GM12878 (cell line): ENCODE data around the gene MYO3B. TPM values are rescaled to one million over a fixed set of nuclear protein-coding genes. Genes with fewer than 3 reads are reported as not detected.

ENCODE experiments used
- ATAC-seq: fragments of 200-7000 bp; cut with Tn5 transposase; 3 replicates; pipeline ENCODE4 v1.9.1; 2020; ENCODE audit warnings: mild to moderate bottlenecking, moderate library complexity
- BruUV-seq: library from RNA; stranded (reverse); fragments of 400-500 nt; replicated peaks from 2 replicates; lab custom pipeline; 2021; lab: Mats Ljungman, UMichigan
- CTCF ChIA-PET: fragments of 300-600 bp; sonication (Branson Sonifier 250); formaldehyde crosslinking; extraction: SDS; loops from one replicate; lab custom pipeline; 2021; ENCODE audit warnings: inconsistent platforms; lab: Yijun Ruan, JAX
- POLR2A ChIA-PET: fragments of 350-600 bp; formaldehyde crosslinking; extraction: SDS; loops from one replicate; lab custom pipeline; 2021; ENCODE audit warnings: inconsistent platforms; lab: Charles Lee
- RAD21 ChIA-PET: fragments of 300-600 bp; sonication (Branson Sonifier 250); formaldehyde crosslinking; loops from one replicate; lab custom pipeline; 2023; ENCODE audit warnings: antibody characterized with exemption; ENCODE audit not compliant: unreplicated experiment; lab: Charles Lee
- SMC1A ChIA-PET: fragments of 300-600 bp; sonication (Branson Sonifier 250); formaldehyde crosslinking; loops from one replicate; lab custom pipeline; 2023; ENCODE audit not compliant: unreplicated experiment, uncharacterized antibody; lab: Charles Lee
- DNase-seq: peaks from one replicate; pipeline ENCODE4 v3.0.0-alpha.2; 2011; ENCODE audit warnings: low read depth, low spot score
- FAIRE-seq: peaks from 3 replicates; lab custom pipeline; 2011; peaks lifted over from hg19 to GRCh38; lab: Jason Lieb, UNC
- H2AFZ ChIP-seq: 2 replicates; pipeline ENCODE4 v1.6.0; 2011; ENCODE audit warnings: low read depth, low read length, control low read depth; ENCODE audit not compliant: control insufficient read depth
- H3K27ac ChIP-seq: 2 replicates; pipeline ENCODE4 v1.5.1; 2011; ENCODE audit warnings: control low read depth; ENCODE audit not compliant: control insufficient read depth, insufficient read depth
- H3K27me3 ChIP-seq, 2 experiments: replicated peaks in 1 of 2; 2 replicates each; pipeline versions ENCODE4 v1.6.0 to v1.6.1; 2011; ENCODE audit warnings: low read length in 1 of 2; ENCODE audit not compliant: control insufficient read depth in 2 of 2, insufficient read depth in 2 of 2
- H3K36me3 ChIP-seq, 2 experiments: 2 replicates each; pipeline ENCODE4 v1.5.1; 2011; ENCODE audit warnings: low read length in 1 of 2; ENCODE audit not compliant: control insufficient read depth in 2 of 2, insufficient read depth in 2 of 2
- H3K4me1 ChIP-seq: 2 replicates; pipeline ENCODE4 v1.6.1; 2011; ENCODE audit warnings: mild to moderate bottlenecking, low read length, moderate library complexity, mixed read lengths; ENCODE audit not compliant: control insufficient read depth, insufficient read depth
- H3K4me2 ChIP-seq: 2 replicates; pipeline ENCODE4 v1.6.0; 2011; ENCODE audit warnings: control low read depth; ENCODE audit not compliant: control insufficient read depth, insufficient read depth
- H3K4me3 ChIP-seq: fragments of 200-600 bp; sonication (generic); 2 replicates; pipeline ENCODE4 v1.5.1; 2016
- H3K79me2 ChIP-seq: 2 replicates; pipeline ENCODE4 v1.6.0; 2011; ENCODE audit warnings: low read length; ENCODE audit not compliant: control insufficient read depth, insufficient read depth
- H3K9ac ChIP-seq: 2 replicates; pipeline ENCODE4 v1.8.0; 2011; ENCODE audit warnings: low read length, control low read depth, mixed read lengths; ENCODE audit not compliant: control insufficient read depth, insufficient read depth
- H3K9me3 ChIP-seq: replicated peaks from 3 replicates; pipeline ENCODE4 v1.5.1; 2011; ENCODE audit warnings: mild to moderate bottlenecking, low read length; ENCODE audit not compliant: control insufficient read depth, insufficient read depth
- H4K20me1 ChIP-seq: 2 replicates; pipeline ENCODE4 v1.6.0; 2011; ENCODE audit not compliant: control insufficient read depth, insufficient read depth
- BCLAF1 ChIP-seq: fragments of 450-650 bp; IDR thresholded peaks from 2 replicates; pipeline ENCODE4 v1.6.1; 2017; ENCODE audit warnings: antibody characterized with exemption, mild to moderate bottlenecking, moderate library complexity
- JUNB ChIP-seq: IDR thresholded peaks from 2 replicates; pipeline ENCODE4 v1.6.1; 2016; ENCODE audit warnings: antibody characterized with exemption, mild to moderate bottlenecking
- MLLT1 ChIP-seq: fragments of 450-650 bp; IDR thresholded peaks from 2 replicates; pipeline ENCODE4 v1.6.1; 2016; ENCODE audit warnings: mild to moderate bottlenecking
- PAX8 ChIP-seq: fragments of 450-650 bp; IDR thresholded peaks from 2 replicates; pipeline ENCODE4 v1.6.1; 2017; ENCODE audit warnings: mild to moderate bottlenecking, moderate library complexity
- SMARCA5 ChIP-seq: fragments of 450-650 bp; IDR thresholded peaks from 2 replicates; pipeline ENCODE4 v1.6.1; 2017; ENCODE audit warnings: mild to moderate bottlenecking
- SPI1 ChIP-seq: IDR thresholded peaks from 2 replicates; pipeline ENCODE4 v1.6.1; 2011; ENCODE audit warnings: low read depth, mild to moderate bottlenecking, low read length, moderate library complexity, borderline replicate concordance; ENCODE audit not compliant: insufficient read depth
- WRNIP1 ChIP-seq: IDR thresholded peaks from 2 replicates; pipeline ENCODE4 v1.6.1; 2011; ENCODE audit warnings: low read depth, low read length, improper control_type of control experiment, borderline replicate concordance
- WGBS: methylation state at CpG from one replicate; pipeline ENCODE4 v1.1.6; 2016; ENCODE audit warnings: low lambda C conversion rate; ENCODE audit not compliant: insufficient replicate concordance, insufficient coverage; ENCODE audit errors: missing lambda C conversion rate; 5-methylcytosine and 5-hydroxymethylcytosine counted together
- in situ Hi-C: fragments of 300-500 bp; cut with MboI; formaldehyde crosslinking; loops from 9 replicates; pipeline ENCODE4 v1.14.3; 2018; ENCODE audit warnings: mixed read lengths
- intact Hi-C: fragments of 100-400 bp; cut with micrococcal nuclease; formaldehyde crosslinking; loops from one replicate; pipeline ENCODE4 v1.14.2; 2022; ENCODE audit not compliant: unreplicated experiment
- polyA plus RNA-seq, 11 experiments: library from polyadenylated mRNA; depleted of rRNA in 4 of 11; unstranded in 6 of 11; stranded (reverse) in 5 of 11; fragments of >200 nt; fragmentation: Nextera tagmentation in 4 of 11; fragmentation: Illumina TruSeq in 1 of 11; extraction: Ambion mirVana in 4 of 11; extraction: Trizol in 1 of 11; gene quantifications; 1 replicate in 1 of 11; 2 replicates in 10 of 11; pipeline versions ENCODE4 v1.2.1 to v1.2.3, GENCODE V29; 2011 to 2016; ENCODE audit warnings: inconsistent platforms in 2 of 11, missing spikeins in 2 of 11, low read depth in 1 of 11
- total RNA-seq, 4 experiments: library from RNA; depleted of rRNA in 3 of 4; stranded (reverse); fragments of >200 nt in 3 of 4; fragmentation: Illumina TruSeq in 1 of 4; extraction: Trizol in 1 of 4; gene quantifications; 2 replicates each; pipeline versions ENCODE4 v1.2.1 to v1.2.3, GENCODE V29; 2013 to 2021

MYO3B gene
- total and polyA plus RNA-seq, 10 of the 15 experiments (the other 5 are each of a cell fraction or from before 2014, with no cell fraction given): 1.1 to 7.1 (median 2.1) TPM

- ChIA-PET RAD21 (interaction anchor here (1.1 to 2.5 kb wide), 3 partner anchors 19 to 384 kb away, joined by 3 to 8 read pairs (median 3); no protein-coding TSS in a partner anchor), POLR2A (no interaction called here), SMC1A (interaction anchor here (0.9 to 1.3 kb wide), 3 partner anchors 20 to 78 kb away, joined by 3 to 4 read pairs (median 3); no protein-coding TSS in a partner anchor), CTCF (interaction anchor here (1.0 to 2.8 kb wide), 4 partner anchors 20 to 383 kb away, joined by 4 to 16 read pairs (median 7); no protein-coding TSS in a partner anchor)
- Histone ChIP-seq H3K4me3 (no peak overlapping the region), H3K4me1 (no peaks in the 10 kb centered on the region), H3K27ac (no peak overlapping the region), H3K27me3 (no peaks in the 10 kb centered on the region), H3K4me2 (no peak overlapping the region), H4K20me1 (no peaks in the 10 kb centered on the region), H3K9ac (no peak overlapping the region), H2AFZ (no peak overlapping the region), H3K9me3 (no peaks in the 10 kb centered on the region), H3K79me2 (no peaks in the 10 kb centered on the region), H3K36me3 (no peaks in the 10 kb centered on the region)
- BruUV-seq: no TSS peak
- in situ Hi-C loops (no loop called here), intact Hi-C loops (no loop called here)
- ATAC-seq (no peak), DNase-seq (no peak), FAIRE-seq (no peak)
- WGBS: 19% methylated on average over 2 of the region's 2 CpGs
- TF ChIP-seq MLLT1 (no peak), PAX8 (no peak), WRNIP1 (no peak), BCLAF1 (no peak), SMARCA5 (no peak), JUNB (no peak), SPI1 (no peak)
- TF ChIP-seq, all 136 proteins: peak for 0
These were observed 250.9 kb downstream of the MYO3B start for GRCh38 chr2:170428868-170429267.
